ENCODE data around the gene MMRN2.

- no peak for TF ChIP-seq TSHZ2 (CRISPR knock-in tag; IDR thresholded peaks at IDR 0.05)
- TF ChIP-seq SNAI2 (CRISPR knock-in tag; IDR thresholded peaks at IDR 0.05), result no peak
- TF ChIP-seq CREB5 (CRISPR knock-in tag; IDR thresholded peaks at IDR 0.05; ENCODE audit: low read depth), result no peak
- TF ChIP-seq OSR1 (CRISPR knock-in tag; IDR thresholded peaks at IDR 0.05), result no peak
- no peak for TF ChIP-seq ZNF70 (CRISPR knock-in tag; IDR thresholded peaks at IDR 0.05)
Observed at GRCh38 chr10:86904600-86904999, 52.8 kb downstream of the MMRN2 start.

Data from SK-N-SH treated with all-trans-retinoic acid at 6 μM for 48 hours (cell line).